ENCODE data around the gene EEF1A2. TPM values are rescaled to one million over a fixed set of nuclear protein-coding genes. Genes with fewer than 3 reads are reported as not detected.

Gene EEF1A2
- total RNA-seq, 1 donor from 2014 or later = 55.3 TPM

DNA sequence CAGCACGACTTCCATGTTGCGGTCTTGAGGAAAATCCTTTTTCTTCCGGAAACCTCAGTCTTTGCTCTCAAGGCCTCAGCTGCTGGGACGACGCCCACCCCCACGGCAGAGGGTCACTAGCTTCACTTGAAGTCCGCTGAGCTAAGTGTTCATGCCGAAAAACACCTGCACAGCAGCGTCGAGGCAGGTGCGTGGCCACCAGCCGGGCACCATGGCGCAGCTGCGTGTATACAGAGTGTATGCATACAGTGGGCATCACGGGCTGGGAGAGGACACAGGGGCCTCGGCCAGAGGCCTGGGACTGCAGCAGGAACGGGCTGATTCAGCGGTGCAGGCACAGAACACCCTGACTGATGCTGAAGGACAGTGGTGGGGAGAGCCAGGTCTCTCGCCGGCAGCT is 46.5 kb downstream of the EEF1A2 start:
- Mint-ChIP-seq H3K27ac (ENCODE audit: unreplicated experiment) (peak overlapping the region; percentile 87), H3K4me1 (ENCODE audit: low read depth, unreplicated experiment) (peaks cover 35% of the 10 kb centered on the region), H3K4me3 (ENCODE audit: unreplicated experiment) (peak overlapping the region; percentile 74), H3K36me3 (ENCODE audit: unreplicated experiment) (no peaks in the 10 kb centered on the region), H3K27me3 (ENCODE audit: unreplicated experiment) (peaks cover 22% of the 10 kb centered on the region), H3K9me3 (ENCODE audit: unreplicated experiment) (peaks cover 21% of the 10 kb centered on the region)
- TF ChIP-seq, protein P1, sequence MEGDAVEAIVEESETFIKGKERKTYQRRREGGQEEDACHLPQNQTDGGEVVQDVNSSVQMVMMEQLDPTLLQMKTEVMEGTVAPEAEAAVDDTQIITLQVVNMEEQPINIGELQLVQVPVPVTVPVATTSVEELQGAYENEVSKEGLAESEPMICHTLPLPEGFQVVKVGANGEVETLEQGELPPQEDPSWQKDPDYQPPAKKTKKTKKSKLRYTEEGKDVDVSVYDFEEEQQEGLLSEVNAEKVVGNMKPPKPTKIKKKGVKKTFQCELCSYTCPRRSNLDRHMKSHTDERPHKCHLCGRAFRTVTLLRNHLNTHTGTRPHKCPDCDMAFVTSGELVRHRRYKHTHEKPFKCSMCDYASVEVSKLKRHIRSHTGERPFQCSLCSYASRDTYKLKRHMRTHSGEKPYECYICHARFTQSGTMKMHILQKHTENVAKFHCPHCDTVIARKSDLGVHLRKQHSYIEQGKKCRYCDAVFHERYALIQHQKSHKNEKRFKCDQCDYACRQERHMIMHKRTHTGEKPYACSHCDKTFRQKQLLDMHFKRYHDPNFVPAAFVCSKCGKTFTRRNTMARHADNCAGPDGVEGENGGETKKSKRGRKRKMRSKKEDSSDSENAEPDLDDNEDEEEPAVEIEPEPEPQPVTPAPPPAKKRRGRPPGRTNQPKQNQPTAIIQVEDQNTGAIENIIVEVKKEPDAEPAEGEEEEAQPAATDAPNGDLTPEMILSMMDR (IDR thresholded peaks at IDR 0.05; ENCODE audit: partially characterized antibody, unreplicated experiment) = no peak
- no peak for DNase-seq

DNA sequence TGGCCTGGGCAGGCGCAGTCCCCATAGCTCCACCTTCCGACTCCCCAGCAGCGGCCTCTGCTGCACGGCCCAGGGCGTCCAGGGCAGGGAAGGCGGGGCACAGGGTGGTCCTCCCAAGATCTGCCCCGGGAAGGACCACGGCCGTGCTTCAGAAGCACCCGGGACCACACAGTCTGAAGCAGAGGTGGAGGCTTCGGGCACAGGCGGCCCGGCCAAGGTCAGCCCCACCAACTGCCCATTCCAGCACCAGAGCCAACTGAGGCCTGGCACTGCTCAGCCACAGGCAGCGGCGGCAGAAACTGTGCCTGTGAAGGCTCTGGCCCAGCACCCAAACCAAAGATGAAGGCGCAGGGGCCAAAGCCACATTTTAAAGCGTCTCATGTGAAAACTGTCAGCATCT is 47.1 kb downstream of the EEF1A2 start:
- peak overlapping the region; percentile 87 for H3K27ac Mint-ChIP-seq (ENCODE audit: unreplicated experiment)
- peaks cover 39% of the 10 kb centered on the region for H3K4me1 Mint-ChIP-seq (ENCODE audit: low read depth, unreplicated experiment)
- H3K4me3 Mint-ChIP-seq (ENCODE audit: unreplicated experiment) = peak overlapping the region; percentile 74

DNA sequence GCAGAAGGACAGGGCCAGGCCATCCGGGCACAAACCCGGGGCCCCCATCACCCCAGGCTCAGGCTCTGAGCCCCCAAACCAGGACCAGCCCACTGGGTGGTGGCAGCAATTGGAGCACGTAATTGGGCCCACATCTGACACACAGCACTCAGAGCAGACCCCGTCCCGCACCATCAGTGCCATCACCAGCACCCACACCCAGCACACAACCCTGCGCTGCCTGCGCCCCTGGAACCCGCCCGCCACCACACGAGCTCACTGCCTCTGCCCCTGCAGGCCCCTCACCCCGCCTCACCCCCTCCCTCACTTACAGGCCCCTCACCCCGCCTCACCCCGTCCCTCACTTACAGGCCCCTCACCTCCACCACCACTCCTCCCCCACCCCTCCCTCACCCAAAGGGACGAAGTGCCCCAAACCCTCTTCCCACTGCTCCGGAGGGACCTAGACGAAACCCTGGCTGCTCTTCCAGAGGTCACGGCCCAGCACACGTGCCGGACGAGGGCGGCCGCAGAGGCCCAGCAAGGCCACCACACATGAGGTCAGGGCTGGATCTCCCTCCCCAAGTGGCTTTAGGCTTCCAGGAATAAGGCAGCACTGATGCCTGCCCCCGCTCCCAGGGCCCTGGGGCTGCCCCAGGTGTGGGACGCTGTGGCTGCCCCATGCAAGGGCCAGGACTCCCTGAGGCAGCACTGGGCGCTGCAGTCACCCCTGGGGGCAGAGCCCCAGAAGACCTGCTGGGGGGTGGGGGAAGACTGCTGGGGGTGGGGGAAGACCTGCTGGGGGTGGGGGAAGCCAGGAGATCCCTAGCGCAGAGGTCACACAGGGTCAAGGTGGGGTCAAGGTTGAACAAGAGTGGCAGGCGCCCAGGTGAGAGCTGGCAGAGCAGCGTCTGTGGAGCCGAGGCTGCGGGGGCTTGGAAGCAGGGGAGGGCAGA is 48.8 kb downstream of the EEF1A2 start:
- H3K4me3 Mint-ChIP-seq (ENCODE audit: unreplicated experiment) = no peak overlapping the region
- peaks cover 39% of the 10 kb centered on the region for H3K4me1 Mint-ChIP-seq (ENCODE audit: low read depth, unreplicated experiment)

More for the DNA sequence above, 47.1 kb downstream of the EEF1A2 start:
- DNase-seq = no peak
- Mint-ChIP-seq H3K36me3 (ENCODE audit: unreplicated experiment) (no peaks in the 10 kb centered on the region), H3K9me3 (ENCODE audit: unreplicated experiment) (peaks cover 22% of the 10 kb centered on the region), H3K27me3 (ENCODE audit: unreplicated experiment) (peaks cover 26% of the 10 kb centered on the region)
- TF ChIP-seq, protein P1 (IDR thresholded peaks at IDR 0.05; ENCODE audit: partially characterized antibody, unreplicated experiment) = no peak

DNA sequence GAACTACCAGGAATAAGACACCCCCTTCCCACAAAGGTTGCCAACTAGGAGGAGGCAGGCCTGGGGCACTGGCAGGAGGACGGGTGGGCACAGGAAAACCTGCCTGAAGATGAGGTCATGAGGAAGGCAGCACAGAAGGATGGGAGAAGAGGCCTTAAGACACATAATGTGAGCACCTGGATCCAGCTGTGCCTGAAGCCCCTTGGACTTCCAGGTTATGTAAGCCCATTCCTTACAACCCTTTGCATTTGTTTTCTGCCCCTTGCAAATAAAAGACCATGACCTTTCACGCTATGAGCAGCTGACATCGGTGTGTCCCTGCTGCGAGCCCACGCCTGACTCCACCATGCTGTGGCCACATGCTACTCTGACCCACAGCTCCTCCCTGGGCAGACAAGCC is 49.9 kb downstream of the EEF1A2 start:
- DNase-seq = no peak
- Mint-ChIP-seq H3K36me3 (ENCODE audit: unreplicated experiment) (no peaks in the 10 kb centered on the region), H3K4me1 (ENCODE audit: low read depth, unreplicated experiment) (peaks cover 36% of the 10 kb centered on the region), H3K9me3 (ENCODE audit: unreplicated experiment) (peaks cover 20% of the 10 kb centered on the region), H3K4me3 (ENCODE audit: unreplicated experiment) (no peak overlapping the region), H3K27ac (ENCODE audit: unreplicated experiment) (peak overlapping the region; percentile 78), H3K27me3 (ENCODE audit: unreplicated experiment) (peaks cover 27% of the 10 kb centered on the region)
- TF ChIP-seq, protein P1 (IDR thresholded peaks at IDR 0.05; ENCODE audit: partially characterized antibody, unreplicated experiment) = no peak

More for the DNA sequence above, 48.8 kb downstream of the EEF1A2 start:
- Mint-ChIP-seq H3K9me3 (ENCODE audit: unreplicated experiment) (peaks cover 20% of the 10 kb centered on the region), H3K27ac (ENCODE audit: unreplicated experiment) (peak overlapping the region; percentile 78), H3K36me3 (ENCODE audit: unreplicated experiment) (no peaks in the 10 kb centered on the region), H3K27me3 (ENCODE audit: unreplicated experiment) (peaks cover 28% of the 10 kb centered on the region)
- no peak for DNase-seq
- TF ChIP-seq, protein P1 (IDR thresholded peaks at IDR 0.05; ENCODE audit: partially characterized antibody, unreplicated experiment) = no peak

DNA sequence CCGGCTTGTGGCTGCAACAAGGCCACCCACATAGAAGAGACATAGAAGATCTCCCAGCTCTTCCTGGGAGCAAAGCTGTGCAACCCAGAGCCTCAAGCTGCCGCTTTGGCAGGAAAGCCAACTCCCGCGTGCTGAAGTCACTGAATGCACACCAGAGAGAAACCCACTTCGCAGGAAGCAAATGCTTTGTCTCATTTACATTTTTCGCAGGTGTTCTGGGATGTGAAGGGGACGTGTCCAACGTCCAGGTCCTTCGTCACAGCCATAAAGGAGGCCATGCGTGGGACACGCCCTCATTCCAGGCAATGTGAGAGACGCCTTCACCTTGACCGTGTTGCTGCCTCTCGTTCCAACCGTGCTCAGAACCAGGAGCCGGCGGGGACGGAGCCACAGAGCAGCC is 50.9 kb downstream of the EEF1A2 start:
- peaks cover 20% of the 10 kb centered on the region for H3K9me3 Mint-ChIP-seq (ENCODE audit: unreplicated experiment)
- DNase-seq = no peak
- H3K4me3 Mint-ChIP-seq (ENCODE audit: unreplicated experiment) = no peak overlapping the region
- no peaks in the 10 kb centered on the region for H3K36me3 Mint-ChIP-seq (ENCODE audit: unreplicated experiment)
- H3K27ac Mint-ChIP-seq (ENCODE audit: unreplicated experiment) = peak overlapping the region; percentile 41
- TF ChIP-seq, protein P1 (IDR thresholded peaks at IDR 0.05; ENCODE audit: partially characterized antibody, unreplicated experiment) = no peak
- peaks cover 24% of the 10 kb centered on the region for H3K27me3 Mint-ChIP-seq (ENCODE audit: unreplicated experiment)
- H3K4me1 Mint-ChIP-seq (ENCODE audit: low read depth, unreplicated experiment) = peaks cover 32% of the 10 kb centered on the region

Measured in glutamatergic neuron (in vitro differentiated cells).